ENCODE measurements around the gene CCDC85B. TPM values are rescaled to one million over a fixed set of nuclear protein-coding genes. Genes with fewer than 3 reads are reported as not detected.

CCDC85B gene
- total RNA-seq, 1 donor from 2014 or later: 28.6 TPM

DNA sequence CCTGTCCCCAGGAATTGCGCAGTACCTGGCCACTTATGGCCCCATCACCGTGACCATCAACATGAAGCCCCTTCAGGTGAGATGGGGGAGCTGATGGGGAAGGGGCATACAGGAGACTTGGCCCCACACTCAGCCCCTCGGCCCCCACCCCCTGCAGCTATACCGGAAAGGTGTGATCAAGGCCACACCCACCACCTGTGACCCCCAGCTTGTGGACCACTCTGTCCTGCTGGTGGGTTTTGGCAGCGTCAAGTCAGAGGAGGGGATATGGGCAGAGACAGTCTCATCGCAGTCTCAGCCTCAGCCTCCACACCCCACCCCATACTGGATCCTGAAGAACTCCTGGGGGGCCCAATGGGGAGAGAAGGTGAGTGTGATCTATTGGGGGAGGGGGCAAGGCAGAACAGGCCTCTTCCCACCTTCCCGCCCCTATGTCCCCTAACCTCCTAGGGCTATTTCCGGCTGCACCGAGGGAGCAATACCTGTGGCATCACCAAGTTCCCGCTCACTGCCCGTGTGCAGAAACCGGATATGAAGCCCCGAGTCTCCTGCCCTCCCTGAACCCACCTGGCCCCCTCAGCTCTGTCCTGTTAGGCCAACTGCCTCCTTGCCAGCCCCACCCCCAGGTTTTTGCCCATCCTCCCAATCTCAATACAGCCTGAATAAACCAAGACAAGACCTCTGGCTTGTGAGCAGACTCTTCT is 7.3 kb upstream of the CCDC85B start:
- peaks cover 44% of the 10 kb centered on the region for H3K36me3 ChIP-seq
- no peaks in the 10 kb centered on the region for H3K27me3 ChIP-seq (ENCODE audit: low read depth)
- intact Hi-C loops (cut with DNase I): loop anchor here (10.0 kb wide), 1 partner anchor 102 kb away; no protein-coding TSS in a partner anchor
- peaks cover 17% of the 10 kb centered on the region for H3K4me1 ChIP-seq
- TF ChIP-seq, protein P1, sequence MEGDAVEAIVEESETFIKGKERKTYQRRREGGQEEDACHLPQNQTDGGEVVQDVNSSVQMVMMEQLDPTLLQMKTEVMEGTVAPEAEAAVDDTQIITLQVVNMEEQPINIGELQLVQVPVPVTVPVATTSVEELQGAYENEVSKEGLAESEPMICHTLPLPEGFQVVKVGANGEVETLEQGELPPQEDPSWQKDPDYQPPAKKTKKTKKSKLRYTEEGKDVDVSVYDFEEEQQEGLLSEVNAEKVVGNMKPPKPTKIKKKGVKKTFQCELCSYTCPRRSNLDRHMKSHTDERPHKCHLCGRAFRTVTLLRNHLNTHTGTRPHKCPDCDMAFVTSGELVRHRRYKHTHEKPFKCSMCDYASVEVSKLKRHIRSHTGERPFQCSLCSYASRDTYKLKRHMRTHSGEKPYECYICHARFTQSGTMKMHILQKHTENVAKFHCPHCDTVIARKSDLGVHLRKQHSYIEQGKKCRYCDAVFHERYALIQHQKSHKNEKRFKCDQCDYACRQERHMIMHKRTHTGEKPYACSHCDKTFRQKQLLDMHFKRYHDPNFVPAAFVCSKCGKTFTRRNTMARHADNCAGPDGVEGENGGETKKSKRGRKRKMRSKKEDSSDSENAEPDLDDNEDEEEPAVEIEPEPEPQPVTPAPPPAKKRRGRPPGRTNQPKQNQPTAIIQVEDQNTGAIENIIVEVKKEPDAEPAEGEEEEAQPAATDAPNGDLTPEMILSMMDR (IDR thresholded peaks at IDR 0.05): no peak
- no peak overlapping the region for H3K27ac ChIP-seq
- ATAC-seq: no peak
- no peaks in the 10 kb centered on the region for H3K9me3 ChIP-seq
- H3K4me3 ChIP-seq: no peak overlapping the region
- DNase-seq: peak; percentile 37

- no peak for ATAC-seq
- Histone ChIP-seq H3K4me1 (peaks cover 21% of the 10 kb centered on the region), H3K27me3 (ENCODE audit: low read depth) (no peaks in the 10 kb centered on the region), H3K4me3 (no peak overlapping the region), H3K36me3 (peaks cover 44% of the 10 kb centered on the region), H3K27ac (no peak overlapping the region), H3K9me3 (no peaks in the 10 kb centered on the region)
- peak; percentile 44 for DNase-seq
- TF ChIP-seq, protein P1 (IDR thresholded peaks at IDR 0.05): no peak
- intact Hi-C loops (cut with DNase I): loop anchor here (10.0 kb wide), 1 partner anchor 101 kb away; no protein-coding TSS in a partner anchor
Observed at GRCh38 chr11:65883786-65884715, 6.4 kb upstream of the CCDC85B start.

- Histone ChIP-seq H3K27ac (no peak overlapping the region), H3K4me3 (no peak overlapping the region), H3K9me3 (no peaks in the 10 kb centered on the region), H3K27me3 (ENCODE audit: low read depth) (no peaks in the 10 kb centered on the region), H3K36me3 (peaks cover 44% of the 10 kb centered on the region), H3K4me1 (peaks cover 28% of the 10 kb centered on the region)
- peak; percentile 85 for DNase-seq
- peak; percentile 44 to 55 for ATAC-seq
- TF ChIP-seq, protein P1 (IDR thresholded peaks at IDR 0.05): peak; percentile 99
- intact Hi-C loops (cut with DNase I): loop anchor here (10.0 kb wide), 1 partner anchor 100 kb away; no protein-coding TSS in a partner anchor
Observed at GRCh38 chr11:65884716-65885092, 5.8 kb upstream of the CCDC85B start.

- no peaks in the 10 kb centered on the region for H3K9me3 ChIP-seq
- ATAC-seq (no peak), DNase-seq (peak; percentile 40)
- intact Hi-C loops (cut with DNase I): loop anchor here (10.0 kb wide), 1 partner anchor 100 kb away; no protein-coding TSS in a partner anchor
- H3K27ac ChIP-seq: no peak overlapping the region
- H3K4me1 ChIP-seq: peaks cover 33% of the 10 kb centered on the region
- no peaks in the 10 kb centered on the region for H3K27me3 ChIP-seq (ENCODE audit: low read depth)
- H3K36me3 ChIP-seq: peaks cover 44% of the 10 kb centered on the region
- TF ChIP-seq, protein P1 (IDR thresholded peaks at IDR 0.05): no peak
- H3K4me3 ChIP-seq: no peak overlapping the region
Observed at GRCh38 chr11:65885231-65885630, 5.2 kb upstream of the CCDC85B start.

- no peak for ATAC-seq
- Histone ChIP-seq H3K36me3 (peaks cover 44% of the 10 kb centered on the region), H3K9me3 (no peaks in the 10 kb centered on the region), H3K4me1 (peaks cover 34% of the 10 kb centered on the region), H3K27me3 (ENCODE audit: low read depth) (no peaks in the 10 kb centered on the region), H3K27ac (no peak overlapping the region), H3K4me3 (no peak overlapping the region)
- intact Hi-C loops (cut with DNase I): loop anchor here (10.0 kb wide), 1 partner anchor 99 kb away; no protein-coding TSS in a partner anchor
- peak; percentile 7 for DNase-seq
- TF ChIP-seq, protein P1 (IDR thresholded peaks at IDR 0.05): no peak
Observed at GRCh38 chr11:65885808-65886536, 4.5 kb upstream of the CCDC85B start.

All from lower lobe of right lung (tissue), 2 donors.